Activated CD4-positive, alpha-beta T cell treated with anti-CD3 and anti-CD28 coated beads, Interleukin-10, Interleukin-2, amounts not matched to agents 100 ng/mL and 50 ng/mL, durations not matched to agents 16 hours and 8 hours (primary cell): ENCODE data around the gene ERMARD.

Source experiments
- DNase-seq: peaks from one replicate; pipeline ENCODE4 v3.0.0-alpha.2; 2020

ERMARD gene

DNA sequence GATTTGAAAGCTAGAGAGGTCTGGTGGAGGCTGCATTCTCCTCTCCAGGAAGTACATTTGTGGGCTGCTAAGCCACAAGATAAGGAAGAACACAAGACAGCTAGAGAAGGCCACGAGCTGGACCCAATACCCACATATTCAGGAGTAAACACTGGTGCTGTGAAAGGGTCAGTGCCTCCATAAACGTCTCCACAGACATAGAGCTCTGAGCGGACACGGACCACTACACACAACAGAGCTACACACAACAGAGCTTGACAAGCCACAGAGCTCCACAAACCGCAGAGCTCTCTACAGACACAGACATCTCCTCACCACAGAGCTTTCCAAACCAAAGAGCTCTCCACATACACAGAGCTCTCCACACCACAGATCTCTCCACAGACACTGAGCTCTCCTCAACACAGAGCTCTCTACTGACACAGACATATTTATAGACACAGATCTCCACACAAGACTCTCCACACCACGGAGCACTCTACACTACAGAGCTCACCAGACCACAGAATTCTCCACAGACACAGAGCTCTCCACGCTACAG lies 51.9 kb downstream of the ERMARD start:
- peak; percentile 16 for DNase-seq

DNA sequence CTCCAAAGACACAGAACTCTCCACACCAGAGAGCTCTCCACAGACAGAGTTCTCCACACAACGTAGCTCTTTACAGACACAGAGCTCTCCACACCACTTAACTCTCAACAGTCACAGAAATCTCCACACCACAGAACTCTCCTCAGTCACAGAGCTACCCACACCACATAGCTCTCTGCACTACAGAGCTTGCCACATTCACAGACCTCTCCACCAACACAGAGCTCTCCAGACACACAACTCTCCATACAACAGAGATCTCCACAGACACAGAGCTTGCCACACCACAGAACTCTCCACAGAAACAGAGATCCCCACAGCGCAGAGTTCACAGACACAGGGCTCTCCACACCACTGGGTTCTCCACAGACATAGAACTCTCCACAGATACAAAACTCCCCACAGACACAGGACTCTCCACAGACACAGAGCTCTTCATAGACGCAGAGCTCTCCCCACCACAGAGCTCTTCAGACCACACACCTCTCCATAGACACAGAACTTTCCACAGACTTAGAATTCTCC lies 52.5 kb downstream of the ERMARD start:
- DNase-seq, result no peak

DNA sequence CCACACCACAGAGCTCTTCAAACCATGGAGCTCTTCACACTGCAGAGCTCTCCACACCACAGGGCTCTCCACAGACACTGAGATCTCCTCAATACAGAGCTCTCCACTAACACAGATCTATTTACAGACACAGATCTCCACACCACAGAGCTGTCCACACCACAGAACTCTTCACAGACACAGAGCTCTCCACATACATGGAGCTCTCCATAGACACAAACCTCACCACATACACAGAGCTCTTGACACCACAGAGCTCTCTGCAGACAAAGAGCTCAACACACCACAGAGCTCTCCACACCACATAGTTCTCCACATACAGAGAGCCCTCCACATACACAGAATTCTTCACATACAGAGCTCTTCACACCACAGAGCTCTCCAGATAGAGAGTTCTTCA lies 53.0 kb downstream of the ERMARD start:
- no peak for DNase-seq

DNA sequence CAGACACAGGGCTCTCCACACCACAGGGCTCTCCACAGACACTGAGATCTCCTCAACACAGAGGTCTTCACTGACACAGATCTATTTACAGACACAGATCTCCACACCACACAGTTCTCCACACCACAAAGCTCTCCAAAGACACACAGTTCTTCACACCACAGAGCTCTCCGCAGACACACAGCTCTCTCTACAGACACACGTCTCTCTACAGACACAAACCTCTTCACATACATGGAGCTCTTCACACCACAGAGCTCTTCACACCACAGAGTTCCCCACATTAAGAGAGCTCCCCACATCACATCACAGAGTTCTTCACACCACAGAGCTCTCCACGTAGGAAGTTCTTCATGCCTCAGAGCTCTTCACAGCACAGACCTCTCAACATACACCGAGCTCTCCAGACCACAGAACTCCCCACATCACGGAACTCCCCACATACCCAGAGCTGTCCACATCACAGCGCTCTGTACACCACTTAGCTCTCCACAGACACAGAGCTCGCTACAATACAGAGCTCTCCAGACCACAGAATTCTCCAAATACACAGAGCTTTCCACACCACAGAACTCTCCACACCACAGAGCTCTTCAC lies 53.9 kb downstream of the ERMARD start:
- no peak for DNase-seq

DNA sequence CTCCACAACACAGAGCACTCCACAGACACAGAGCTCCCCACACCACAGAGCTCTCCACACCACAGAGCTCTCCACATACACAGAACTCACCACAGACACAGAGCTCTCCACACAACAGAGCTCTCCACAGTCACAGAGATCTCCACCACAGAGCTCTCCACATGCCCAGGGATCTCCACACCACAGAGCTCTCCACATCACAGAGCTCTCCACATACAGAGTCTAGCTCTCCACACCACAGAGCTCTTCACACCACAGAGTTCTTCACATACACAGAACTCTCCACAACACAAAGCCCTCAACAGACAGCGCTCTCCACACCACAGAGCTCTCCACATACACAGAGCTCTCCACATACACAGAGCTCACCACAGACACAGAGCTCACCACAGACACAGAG lies 55.3 kb downstream of the ERMARD start:
- no peak for DNase-seq

DNA sequence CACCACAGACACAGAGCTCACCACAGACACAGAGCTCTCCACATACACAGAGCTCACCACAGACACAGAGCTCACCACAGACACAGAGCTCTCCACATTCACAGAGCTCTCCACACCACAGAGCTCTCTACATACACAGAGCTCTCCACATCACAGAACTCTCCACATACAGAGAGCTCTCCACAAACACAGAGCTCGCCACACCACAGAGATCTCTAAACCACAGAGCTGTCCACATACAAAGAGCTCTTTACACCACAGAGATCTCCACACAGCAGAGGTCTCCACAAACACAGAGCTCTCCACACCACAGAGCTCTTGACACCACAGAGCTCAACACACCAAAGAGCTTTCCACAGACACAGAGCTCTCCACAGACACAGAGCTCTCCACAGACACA lies 55.8 kb downstream of the ERMARD start:
- DNase-seq, result no peak

DNA sequence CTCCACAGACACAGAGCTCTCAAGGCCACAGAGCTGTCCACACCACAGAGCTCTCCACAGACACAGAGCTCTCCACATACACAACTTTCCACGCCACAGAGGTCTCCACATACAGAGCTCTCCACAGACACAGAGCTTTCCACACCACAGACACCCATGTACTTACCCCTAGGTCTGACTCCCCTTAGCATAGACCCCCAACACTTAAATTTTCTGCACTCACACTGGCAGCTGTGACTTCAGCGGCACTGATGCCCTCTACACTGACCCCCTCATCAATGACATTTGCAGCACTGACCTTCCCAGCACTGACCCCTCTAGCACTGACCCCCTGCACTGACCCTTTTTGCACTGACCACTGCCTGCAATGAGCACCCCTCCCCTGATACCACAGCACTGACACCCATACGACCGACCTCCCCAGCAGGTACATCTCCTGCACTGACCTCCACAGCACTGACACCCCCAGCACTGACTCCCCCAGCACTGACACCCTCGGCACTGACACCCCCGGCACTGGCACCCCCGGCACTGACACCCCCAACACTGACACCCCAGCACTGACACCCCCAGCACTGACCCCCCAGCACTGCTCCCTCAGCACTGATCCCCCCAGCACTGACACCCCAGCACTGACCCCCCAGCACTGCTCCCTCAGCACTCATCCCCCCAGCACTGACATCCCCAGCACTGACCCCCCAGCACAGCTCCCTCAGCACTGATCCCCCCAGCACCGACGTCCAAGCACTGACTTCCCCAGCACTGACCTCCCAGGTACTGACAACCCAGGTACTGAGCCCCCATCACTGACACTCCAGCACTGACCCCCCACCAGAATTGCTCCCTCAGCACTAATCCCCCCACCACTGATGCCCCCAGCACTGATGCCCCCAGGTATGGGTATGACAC lies 56.5 kb downstream of the ERMARD start:
- no peak for DNase-seq

DNA sequence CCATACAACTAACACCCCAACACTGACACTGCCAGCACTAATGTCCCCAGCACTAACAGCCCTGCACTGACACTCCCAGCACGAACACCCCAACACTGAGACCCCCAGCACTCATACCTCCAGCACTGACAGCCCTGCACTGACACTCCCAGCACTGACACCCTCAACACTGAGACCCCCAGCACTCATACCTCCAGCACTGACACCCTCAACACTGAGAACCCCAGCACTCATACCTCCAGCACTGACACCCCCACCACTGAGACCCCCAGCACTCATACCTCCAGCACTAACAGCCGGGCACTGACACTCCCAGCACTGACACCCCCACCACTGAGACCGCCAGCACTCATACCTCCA lies 57.2 kb downstream of the ERMARD start:
- DNase-seq, result no peak

DNA sequence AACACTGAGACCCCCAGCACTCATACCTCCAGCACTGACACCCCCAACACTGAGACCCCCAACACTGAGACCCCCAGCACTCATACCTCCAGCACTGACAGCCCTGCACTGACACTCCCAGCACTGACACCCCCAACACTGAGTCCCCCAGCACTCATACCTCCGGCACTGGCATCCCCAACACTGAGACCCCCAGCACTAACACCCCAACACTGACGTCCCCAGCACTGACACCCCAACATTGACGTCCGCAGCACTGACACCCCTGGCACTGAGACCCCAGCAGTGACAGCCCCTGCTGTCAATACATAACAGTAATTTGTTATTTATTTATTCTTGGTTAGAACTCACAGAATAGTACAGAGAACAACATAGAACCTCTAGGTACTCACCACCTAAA lies 58.0 kb downstream of the ERMARD start:
- DNase-seq, result no peak

DNA sequence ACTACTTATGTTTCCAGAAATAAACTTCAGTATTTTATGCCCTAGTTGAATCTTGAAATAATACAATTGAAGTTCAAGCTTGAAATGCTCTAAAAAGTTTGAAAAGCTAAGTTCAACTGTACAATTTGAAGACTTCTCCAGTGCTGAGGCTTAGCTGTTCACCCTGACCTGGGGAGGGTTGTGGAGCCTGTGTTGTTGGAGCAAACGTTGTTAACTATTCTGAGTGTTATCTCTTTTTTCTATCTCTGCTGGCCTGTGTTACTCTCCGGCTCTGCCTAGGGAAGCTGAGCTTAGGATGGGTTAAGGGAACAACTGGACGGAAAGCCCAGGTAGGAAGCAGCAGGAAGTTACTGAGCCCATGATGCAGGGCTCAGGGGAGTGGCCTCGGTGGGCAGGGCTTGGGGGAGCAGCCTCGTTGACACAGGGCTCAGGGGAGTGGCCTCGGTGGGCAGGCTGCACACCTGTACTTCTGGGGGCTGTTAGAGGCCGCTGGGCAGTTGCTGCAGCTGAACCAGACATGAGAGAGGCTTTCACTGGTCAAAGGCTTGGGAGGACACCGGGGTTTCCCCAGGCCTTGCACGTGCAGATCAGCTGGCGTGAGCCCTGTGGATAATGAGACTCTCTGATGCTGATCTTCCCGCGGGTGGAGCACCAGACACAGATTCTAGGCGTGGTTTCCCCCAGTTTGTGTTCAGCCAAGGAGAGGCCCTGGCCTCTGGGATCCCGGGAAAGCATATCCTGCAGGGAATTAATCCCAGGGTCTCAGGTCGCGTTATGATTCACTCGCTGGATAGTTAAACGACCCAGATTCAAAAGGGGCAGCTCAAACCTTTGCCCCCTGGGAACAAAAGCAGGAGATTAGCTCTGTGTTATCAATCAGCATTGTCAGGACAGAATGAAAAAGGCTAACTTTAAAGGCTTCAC lies 58.9 kb downstream of the ERMARD start:
- DNase-seq, result no peak

DNA sequence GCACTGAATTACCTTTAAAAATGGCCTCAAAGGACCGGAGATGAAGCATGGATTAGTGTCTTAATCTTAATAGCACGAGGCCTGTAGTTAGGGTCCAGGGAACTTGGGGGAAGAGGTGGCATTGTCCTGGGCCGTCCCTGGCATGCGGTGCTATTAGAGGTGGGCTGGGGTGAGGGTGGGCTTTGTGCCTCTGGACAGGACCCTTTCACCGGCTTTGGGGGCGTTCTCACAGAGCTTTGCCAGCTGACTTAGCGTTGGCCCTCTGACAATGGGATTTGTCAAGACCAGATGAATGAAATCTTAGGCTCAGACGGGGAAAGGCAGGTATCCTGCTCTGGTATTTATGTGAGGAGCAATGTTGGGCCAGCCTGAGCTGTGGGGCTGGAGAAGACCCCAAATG lies 59.6 kb downstream of the ERMARD start:
- no peak for DNase-seq

DNA sequence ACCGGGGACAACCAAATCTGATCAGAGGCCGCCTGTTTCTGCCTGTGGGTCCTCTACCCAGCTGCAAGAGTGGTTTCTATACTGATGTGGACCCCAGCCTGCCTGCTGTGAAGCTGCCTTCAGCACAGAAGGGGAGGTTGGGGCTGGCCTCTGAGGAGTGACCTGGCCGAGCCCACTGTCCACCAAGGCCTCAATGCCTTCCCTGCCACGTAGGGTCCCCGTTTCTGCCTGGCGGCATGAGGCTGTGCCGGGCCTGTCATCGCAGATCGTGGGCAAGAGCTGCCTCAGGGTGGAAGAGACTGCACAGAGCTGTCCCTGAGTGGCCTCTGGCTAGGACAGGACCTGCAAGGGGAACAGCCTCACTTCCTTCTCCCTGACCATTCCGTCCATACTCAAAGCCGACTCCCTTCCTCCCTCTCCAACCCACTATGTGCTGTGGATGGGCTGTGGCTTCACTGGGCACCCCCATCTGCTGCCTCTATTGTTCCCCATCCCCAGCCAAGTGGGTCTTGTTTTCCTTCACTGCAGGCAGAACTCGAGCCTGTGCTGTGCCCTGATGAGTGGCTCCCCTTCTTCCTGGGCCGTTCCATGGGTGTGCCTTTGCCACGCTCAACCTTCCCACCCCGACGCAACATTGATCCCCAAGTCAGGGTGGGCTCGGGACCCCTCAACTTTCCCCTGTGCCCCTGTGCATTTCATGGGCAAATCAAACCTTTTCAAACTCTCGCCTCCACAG lies 60.3 kb downstream of the ERMARD start:
- no peak for DNase-seq

DNA sequence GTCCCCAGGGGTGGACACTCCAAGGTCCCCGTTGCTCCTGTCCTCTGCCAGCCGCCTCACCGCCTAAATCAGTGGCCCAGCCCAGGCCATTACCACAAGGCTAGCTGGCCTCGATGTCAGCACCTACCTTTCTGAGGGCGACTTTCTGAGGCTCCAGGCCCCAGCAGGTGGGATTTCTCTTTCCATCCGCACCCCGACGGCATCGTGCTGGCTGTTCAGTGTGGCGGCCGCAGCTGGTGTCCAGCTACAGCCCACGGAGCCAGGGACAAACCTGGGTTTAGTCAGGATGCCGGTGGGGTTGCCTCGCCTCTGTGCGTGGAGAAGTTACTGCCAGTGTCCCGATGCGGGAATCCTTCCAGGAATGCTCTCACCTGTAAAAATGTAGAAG lies 60.8 kb downstream of the ERMARD start:
- DNase-seq, result no peak

DNA sequence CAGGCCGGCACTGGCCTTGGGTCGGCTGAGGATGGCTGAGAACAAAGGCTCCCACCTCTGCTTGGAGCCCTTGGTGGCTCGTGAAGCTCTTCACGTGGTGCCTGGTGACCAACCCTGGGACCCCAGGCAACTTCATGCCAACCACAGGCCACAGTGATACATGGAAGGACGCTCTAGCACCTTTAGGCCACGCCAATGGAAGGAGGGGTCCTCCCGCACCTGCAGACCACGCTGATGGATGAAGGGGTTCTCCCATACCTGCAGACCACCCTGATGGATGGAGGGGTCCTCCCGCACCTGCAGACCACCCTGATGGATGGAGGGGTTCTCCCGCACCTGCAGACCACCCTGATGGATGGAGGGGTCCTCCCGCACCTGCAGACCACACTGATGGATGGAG lies 62.5 kb downstream of the ERMARD start:
- no peak for DNase-seq

DNA sequence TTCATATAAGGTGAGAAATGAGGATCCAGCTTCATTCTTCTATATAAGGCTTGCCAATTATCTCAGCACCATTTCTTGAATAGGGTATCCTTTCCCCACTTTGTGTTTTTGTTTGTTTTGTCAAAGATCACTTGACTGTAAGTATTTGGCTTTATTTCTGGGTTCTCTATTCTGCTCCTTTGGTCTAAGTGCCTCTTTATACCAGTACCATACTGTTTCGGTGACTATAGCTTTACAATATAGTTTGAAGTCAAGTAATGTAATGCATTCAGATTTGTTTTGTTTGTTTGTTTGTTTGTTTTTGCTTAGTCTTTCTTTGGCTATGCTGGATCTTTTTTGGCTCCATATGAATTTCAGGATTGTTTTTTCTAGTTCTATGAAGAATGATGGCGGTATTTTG lies 64.6 kb downstream of the ERMARD start:
- DNase-seq, result no peak

DNA sequence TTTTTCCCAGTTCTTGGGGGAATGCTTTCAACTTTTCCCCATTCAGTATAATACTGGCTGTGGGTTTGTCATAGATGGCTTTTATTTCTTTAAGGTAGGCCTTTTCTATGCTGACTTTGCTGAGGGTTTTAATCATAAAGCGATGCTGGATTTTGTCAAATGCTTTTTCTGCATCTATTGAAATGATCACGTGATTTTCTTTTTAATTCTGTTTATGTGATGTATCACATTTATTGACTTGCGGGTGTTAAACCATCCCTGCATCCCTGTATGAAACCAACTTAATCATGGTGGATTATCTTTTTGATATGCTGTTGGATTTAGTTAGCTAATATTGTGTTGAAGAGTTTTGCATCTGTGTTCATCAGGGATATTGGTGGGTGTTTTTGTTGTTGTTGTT lies 65.6 kb downstream of the ERMARD start:
- DNase-seq, result no peak

DNA sequence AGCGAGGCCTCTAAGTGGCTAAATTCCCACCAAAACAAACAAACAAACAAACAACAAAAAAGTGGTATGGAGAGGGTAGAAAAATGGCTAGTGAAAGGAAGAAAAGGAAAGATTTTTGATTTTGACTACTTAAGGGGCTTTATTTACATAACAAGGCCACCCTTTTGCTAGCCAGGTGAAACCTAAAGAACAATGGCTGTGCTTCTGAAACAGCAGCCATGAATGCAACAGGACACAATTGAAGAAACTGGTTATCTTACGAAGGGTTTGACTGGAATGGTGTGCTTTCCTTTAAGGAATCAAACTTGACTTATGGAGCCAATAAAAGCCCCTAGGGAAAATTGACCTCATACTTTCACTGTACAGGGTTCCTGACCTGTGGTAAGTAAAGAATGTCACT lies 68.9 kb downstream of the ERMARD start:
- no peak for DNase-seq

DNA sequence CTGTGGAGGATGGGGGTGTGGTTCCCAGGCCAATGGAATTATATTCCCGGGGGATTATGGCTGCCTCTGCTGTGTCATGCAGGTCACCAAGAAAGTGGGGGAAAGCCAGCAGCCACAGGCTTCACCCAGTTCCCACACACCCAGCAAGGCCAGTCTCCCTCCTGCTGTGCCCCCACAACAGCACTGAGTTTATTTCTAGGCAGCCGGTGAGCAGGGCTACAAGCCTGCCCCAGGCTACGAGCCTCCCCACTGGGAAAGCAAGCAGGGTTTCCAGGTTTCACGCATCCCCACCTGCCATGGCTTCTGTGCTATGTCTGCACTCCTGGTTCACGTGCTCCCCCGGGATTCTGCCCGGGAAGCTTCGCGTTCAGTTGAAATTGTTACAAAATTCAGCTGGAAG lies 72.6 kb downstream of the ERMARD start:
- DNase-seq, result no peak

DNA sequence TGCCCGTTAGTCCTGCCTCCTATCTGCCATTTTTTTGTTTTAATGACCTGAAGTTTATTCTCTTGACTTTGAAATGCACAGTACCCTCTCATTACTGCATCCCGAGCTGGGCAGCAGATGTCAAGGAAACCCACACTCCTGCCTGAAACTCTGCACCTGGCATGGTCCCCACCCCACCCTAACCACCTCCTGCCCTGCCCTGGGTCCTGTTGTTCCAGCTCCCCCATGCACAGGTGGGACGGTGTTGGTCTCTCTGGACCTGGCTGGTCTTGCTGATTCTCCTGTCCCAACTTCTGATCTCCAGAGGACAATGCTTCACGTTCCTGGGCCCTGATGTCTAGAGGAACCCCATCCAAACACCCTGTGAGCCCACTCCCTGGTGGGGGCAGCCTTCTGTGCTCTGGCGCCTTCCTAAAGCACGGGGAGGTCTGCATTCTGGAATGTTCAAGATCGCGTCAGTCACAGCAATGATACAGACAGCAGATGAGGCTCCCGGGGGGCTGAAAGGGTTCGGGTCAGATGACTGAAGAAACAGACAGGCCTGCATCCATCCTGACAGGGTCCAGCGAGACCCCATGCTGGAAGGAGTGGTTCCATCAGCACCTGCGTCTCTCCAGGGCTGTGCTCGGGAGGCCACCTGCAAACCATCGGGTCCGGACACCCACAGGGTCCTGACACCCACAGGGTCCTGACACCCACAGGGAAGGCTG lies 73.6 kb downstream of the ERMARD start:
- no peak for DNase-seq

DNA sequence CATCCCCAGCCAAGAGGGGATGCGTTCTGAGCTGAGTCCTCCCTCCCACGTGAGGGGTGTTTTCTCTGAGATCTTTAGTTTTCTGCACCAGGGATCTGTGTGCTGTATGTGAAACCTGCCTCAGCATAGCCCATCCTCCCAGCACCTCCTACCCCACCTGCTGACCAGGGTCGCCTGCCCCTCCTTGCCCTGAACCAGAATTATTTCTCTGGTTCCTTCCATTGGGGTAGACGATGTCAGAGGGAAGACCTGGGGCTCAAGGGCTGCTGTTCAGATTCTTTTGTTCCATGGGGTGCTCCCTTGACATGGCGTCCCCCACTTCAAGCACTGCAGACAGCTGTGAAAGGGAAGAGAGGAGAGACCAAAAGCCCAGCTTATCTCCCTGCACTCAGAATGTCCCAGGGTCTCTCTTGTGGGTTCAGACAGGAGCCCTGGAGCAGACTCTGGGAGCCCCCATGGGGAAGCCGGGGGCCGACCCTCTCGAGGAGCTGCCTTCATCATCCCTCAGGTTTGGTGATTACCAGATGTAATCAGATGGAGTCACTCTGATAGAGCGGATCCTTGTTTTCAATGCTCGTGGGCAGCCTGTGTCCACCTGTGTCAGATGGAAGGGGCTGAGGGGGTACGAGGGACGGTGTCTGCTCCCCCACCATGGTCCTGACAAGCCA lies 74.3 kb downstream of the ERMARD start:
- no peak for DNase-seq

DNA sequence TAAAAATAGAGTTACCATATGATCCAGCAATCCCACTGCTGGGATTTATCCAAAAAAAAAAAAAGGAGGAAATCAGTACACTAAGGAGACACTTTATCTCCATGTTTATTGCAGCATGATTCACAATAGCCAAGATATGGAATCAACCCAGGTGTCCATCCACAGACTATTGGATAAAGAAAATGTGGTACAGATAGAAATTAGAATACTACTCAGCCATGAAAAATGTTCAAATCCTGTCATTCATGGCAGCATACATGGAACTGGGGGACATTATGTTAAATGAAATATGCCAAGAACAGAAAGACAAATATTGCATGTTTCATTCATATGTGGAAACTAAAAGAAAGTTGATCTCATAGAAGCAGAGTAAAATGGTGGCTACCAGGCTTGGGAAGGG lies 75.3 kb downstream of the ERMARD start:
- no peak for DNase-seq
